Thoracic aorta (tissue), 2 donors: ENCODE data around the gene ESF1. TPM values are rescaled to one million over a fixed set of nuclear protein-coding genes. Genes with fewer than 3 reads are reported as not detected.
A peak's percentile ranks its signal among the peaks of the same experiment; 100 is the strongest.
"Not testable (repeated sequence)": the region's sequence is repeated elsewhere in the genome, so short reads cannot be mapped to it uniquely, and the experiment has no call there.

Source experiments
- ATAC-seq: fragments of 150-250 bp; one replicate; pipeline ENCODE4 v1.8.0; 2017; ENCODE audit warnings: low read depth; ENCODE audit not compliant: insufficient number of reproducible peaks, low FRiP score
- DNase-seq: peaks from one replicate; pipeline ENCODE4 v3.0.0-alpha.2; 2020; ENCODE audit warnings: low spot score
- H3K27ac ChIP-seq, 2 donors: fragments of 200-600 bp; sonication (generic); 1 replicate in 1 of 2; 2 replicates in 1 of 2; pipeline ENCODE4 v1.5.1; 2016; ENCODE audit warnings: mild to moderate bottlenecking in 2 of 2, moderate library complexity in 2 of 2
- H3K27me3 ChIP-seq: fragments of 200-600 bp; sonication (generic); replicated peaks from 2 replicates; pipeline ENCODE4 v1.6.0; 2016; ENCODE audit warnings: mild to moderate bottlenecking; ENCODE audit not compliant: insufficient read depth
- H3K36me3 ChIP-seq: fragments of 200-600 bp; sonication (generic); one replicate; pipeline ENCODE4 v1.5.1; 2016
- H3K4me1 ChIP-seq, 2 donors: fragments of 200-600 bp; sonication (generic); 1 replicate in 1 of 2; 2 replicates in 1 of 2; pipeline versions ENCODE4 v1.5.1 to v1.6.0; 2016; ENCODE audit warnings: low read depth in 2 of 2, mild to moderate bottlenecking in 1 of 2; ENCODE audit not compliant: control insufficient read depth in 1 of 2
- H3K4me3 ChIP-seq: fragments of 200-600 bp; sonication (generic); 2 replicates; pipeline ENCODE4 v1.5.1; 2016; ENCODE audit warnings: mild to moderate bottlenecking
- H3K9me3 ChIP-seq: fragments of 200-600 bp; sonication (generic); 2 replicates; pipeline ENCODE4 v1.5.1; 2016
- total RNA-seq, 2 donors: library from RNA; depleted of rRNA; stranded (reverse); fragments of >200 nt; gene quantifications; one replicate each; pipeline versions ENCODE4 v1.1.0 to v1.2.3, GENCODE V29; 2016
- TF ChIP-seq, protein P1 (sequence below): fragments of 200-600 bp; sonication (generic); IDR thresholded peaks from one replicate; pipeline ENCODE4 v1.5.1; 2019; ENCODE audit warnings: antibody characterized with exemption

Gene ESF1
- total RNA-seq, 2 donors from 2014 or later: 9.2 to 22.8 TPM

DNA sequence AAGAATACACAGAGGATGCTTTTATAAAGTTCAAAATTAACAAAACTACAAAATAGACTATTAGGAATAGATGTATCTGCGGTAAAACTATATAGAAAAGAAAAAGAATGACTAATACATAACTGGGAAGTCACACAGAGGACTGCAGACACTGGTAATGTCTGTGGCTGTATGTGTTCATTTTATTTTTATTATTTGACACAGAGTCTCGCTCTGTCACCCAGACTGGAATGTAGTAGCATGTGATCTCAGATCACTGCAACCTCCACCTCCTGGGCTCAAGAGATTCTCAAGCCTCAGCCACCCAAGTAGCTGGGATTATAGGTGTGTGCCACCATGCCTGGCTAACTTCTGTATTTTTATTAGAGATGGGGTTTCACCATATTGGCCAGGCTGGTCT is 38.9 kb downstream of the ESF1 start:
- Histone ChIP-seq H3K4me3 (no peak overlapping the region), H3K4me1 (no peaks in the 10 kb centered on the region), H3K27ac (no peak overlapping the region), H3K36me3 (peaks cover 3% of the 10 kb centered on the region), H3K9me3 (no peaks in the 10 kb centered on the region), H3K27me3 (no peaks in the 10 kb centered on the region)
- DNase-seq (no peak), ATAC-seq (no peak)
- TF ChIP-seq, protein P1, sequence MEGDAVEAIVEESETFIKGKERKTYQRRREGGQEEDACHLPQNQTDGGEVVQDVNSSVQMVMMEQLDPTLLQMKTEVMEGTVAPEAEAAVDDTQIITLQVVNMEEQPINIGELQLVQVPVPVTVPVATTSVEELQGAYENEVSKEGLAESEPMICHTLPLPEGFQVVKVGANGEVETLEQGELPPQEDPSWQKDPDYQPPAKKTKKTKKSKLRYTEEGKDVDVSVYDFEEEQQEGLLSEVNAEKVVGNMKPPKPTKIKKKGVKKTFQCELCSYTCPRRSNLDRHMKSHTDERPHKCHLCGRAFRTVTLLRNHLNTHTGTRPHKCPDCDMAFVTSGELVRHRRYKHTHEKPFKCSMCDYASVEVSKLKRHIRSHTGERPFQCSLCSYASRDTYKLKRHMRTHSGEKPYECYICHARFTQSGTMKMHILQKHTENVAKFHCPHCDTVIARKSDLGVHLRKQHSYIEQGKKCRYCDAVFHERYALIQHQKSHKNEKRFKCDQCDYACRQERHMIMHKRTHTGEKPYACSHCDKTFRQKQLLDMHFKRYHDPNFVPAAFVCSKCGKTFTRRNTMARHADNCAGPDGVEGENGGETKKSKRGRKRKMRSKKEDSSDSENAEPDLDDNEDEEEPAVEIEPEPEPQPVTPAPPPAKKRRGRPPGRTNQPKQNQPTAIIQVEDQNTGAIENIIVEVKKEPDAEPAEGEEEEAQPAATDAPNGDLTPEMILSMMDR: no peak

DNA sequence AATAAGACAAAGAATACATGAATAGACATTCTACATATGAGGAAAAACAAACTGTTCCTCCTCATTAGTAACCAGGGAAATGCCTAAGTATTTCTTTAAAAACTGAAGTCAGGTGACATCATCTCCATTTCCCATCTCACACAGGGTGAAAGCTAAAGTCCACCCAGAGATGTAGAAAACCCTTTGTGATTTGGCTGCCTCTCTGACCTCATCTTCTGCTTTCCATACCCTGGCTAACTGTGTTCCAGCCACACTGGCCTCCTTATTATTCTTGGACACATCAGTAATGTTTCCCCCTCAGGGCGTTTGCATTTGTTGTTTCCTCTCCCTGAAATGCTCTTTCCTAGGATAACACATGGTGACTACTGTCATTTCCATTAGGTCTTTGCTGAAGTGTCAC is 40.4 kb downstream of the ESF1 start:
- TF ChIP-seq, protein P1: no peak
- Histone ChIP-seq H3K9me3 (no peaks in the 10 kb centered on the region), H3K4me3 (no peak overlapping the region), H3K36me3 (peaks cover 3% of the 10 kb centered on the region), H3K27me3 (no peaks in the 10 kb centered on the region), H3K4me1 (peaks cover 0 to 6% of the 10 kb centered on the region in 2 donors), H3K27ac (no peak overlapping the region)
- peak; percentile 10 for ATAC-seq
- DNase-seq: no peak

DNA sequence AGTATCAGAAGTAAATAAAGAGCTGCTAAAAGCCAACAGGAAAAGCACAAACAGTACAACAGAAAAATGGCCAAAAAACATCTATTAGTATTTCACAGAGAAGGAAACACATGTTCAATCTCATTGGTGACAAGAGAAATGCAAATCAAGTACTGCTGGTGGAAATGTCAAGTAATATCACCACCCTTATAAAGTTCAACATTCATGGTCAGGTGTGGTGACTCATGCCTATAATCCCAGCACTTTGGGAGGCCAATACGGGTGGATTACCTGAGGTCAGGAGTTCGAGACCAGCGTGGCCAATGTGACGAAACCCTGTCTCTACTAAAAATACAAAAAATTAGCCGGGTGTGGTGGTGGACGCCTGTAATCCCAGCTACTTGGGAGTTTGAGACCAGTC is 42.8 kb downstream of the ESF1 start:
- Histone ChIP-seq H3K4me3 (no peak overlapping the region), H3K27ac (peak overlapping the region in 1 of 2 donors; percentile 86), H3K9me3 (no peaks in the 10 kb centered on the region), H3K27me3 (no peaks in the 10 kb centered on the region), H3K36me3 (peaks cover 3% of the 10 kb centered on the region), H3K4me1 (peaks cover 8 to 30% of the 10 kb centered on the region in 2 donors)
- TF ChIP-seq, protein P1: no peak
- ATAC-seq (no peak), DNase-seq (no peak)

DNA sequence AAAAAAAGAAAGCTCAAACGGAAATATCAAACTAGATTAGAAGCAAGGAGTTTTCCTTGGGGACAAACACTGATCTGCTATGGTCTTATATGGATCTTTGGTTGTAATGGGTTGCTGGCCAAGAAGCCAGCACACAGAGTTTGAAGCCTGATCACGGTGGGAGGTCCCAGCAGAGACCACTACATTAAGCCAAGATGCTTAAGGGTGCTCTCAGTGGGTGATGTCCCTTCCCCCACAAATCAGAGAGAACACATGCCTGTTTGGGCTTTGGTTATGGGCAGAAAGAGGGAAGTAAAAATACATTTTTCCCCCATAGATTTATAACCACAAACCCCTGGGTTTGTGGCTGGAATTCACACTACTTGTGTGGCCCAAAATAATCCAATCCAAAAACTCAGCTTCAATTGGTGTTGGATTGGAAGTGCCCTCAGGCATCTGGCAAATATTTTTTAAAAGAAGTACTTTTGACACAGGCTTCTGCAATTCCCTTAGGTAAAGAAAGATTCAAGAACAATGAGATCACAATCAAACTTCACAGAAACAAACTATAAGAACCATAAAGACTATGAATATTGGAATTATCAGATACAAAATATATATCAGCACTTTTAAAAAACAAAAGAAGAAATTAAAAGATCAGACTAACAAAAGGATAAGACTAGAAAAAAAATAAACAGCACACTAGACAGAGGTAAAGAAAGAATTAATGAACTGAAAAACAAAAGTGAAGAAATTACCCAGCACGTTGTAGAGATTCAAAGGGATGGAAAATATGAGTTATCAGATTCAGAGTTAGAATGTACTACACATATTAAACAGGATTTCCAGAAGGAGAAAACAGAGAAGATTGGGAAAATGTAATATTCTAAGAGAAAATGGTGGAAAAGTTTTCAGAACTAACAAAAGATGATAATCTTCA is 44.7 kb downstream of the ESF1 start:
- TF ChIP-seq, protein P1: no peak
- ATAC-seq (peak; percentile 41), DNase-seq (no peak)
- Histone ChIP-seq H3K27ac (peak overlapping the region; percentile 75 to 86), H3K36me3 (peaks cover 3% of the 10 kb centered on the region), H3K9me3 (no peaks in the 10 kb centered on the region), H3K4me1 (peaks cover 14 to 36% of the 10 kb centered on the region in 2 donors), H3K27me3 (no peaks in the 10 kb centered on the region), H3K4me3 (no peak overlapping the region)

GRCh38 chr20:13738187-13738586 is 46.5 kb downstream of the ESF1 start:
- H3K4me3 ChIP-seq, ATAC-seq, H3K9me3 ChIP-seq, H3K27me3 ChIP-seq, DNase-seq, H3K36me3 ChIP-seq: not testable (repeated sequence)
- Histone ChIP-seq H3K27ac (peak overlapping the region; percentile 75 to 86), H3K4me1 (peaks cover 14 to 36% of the 10 kb centered on the region in 2 donors)
